Sigmoid colon (tissue), 7 donors: ENCODE data around the gene BANF1. TPM values are rescaled to one million over a fixed set of nuclear protein-coding genes. Genes with fewer than 3 reads are reported as not detected.

Experiments used
- DNase-seq: peaks from one replicate; pipeline ENCODE4 v3.0.0-alpha.2; 2019
- H3K27ac ChIP-seq, 4 donors: fragments of 200-600 bp; sonication (generic); one replicate each; pipeline ENCODE4 v1.5.1; 2016 to 2019; ENCODE audit warnings: mild to moderate bottlenecking in 1 of 4
- H3K27me3 ChIP-seq, 3 donors: fragments of 200-600 bp; sonication (generic); one replicate each; pipeline ENCODE4 v1.5.1; 2019; ENCODE audit warnings: mild to moderate bottlenecking in 1 of 3
- H3K36me3 ChIP-seq, 4 donors: fragments of 200-600 bp; sonication (generic); one replicate each; pipeline ENCODE4 v1.5.1; 2016 to 2019
- H3K4me1 ChIP-seq, 4 donors: fragments of 200-600 bp; sonication (generic); one replicate each; pipeline ENCODE4 v1.5.1; 2017 to 2019
- H3K4me3 ChIP-seq, 4 donors: fragments of 200-600 bp; sonication (generic); one replicate each; pipeline ENCODE4 v1.5.1; 2017 to 2019; ENCODE audit warnings: mild to moderate bottlenecking in 2 of 4, moderate library complexity in 1 of 4
- H3K9me3 ChIP-seq, 4 donors: fragments of 200-600 bp in 3 of 4; sonication (generic) in 3 of 4; one replicate each; pipeline versions ENCODE4 v1.5.1 to v1.6.1; 2013 to 2019
- EP300 ChIP-seq, 4 donors: sonication (generic); formaldehyde crosslinking; IDR thresholded peaks; one replicate each; pipeline ENCODE4 v1.6.1; 2017; ENCODE audit warnings: antibody characterized with exemption in 4 of 4
- POLR2A ChIP-seq, 2 donors: fragments of 450-650 bp; IDR thresholded peaks; one replicate each; pipeline ENCODE4 v1.6.1; 2016; ENCODE audit warnings: antibody characterized with exemption in 2 of 2, mild to moderate bottlenecking in 2 of 2, moderate library complexity in 2 of 2
- POLR2AphosphoS5 ChIP-seq, 4 donors: sonication (generic); formaldehyde crosslinking; IDR thresholded peaks; one replicate each; pipeline ENCODE4 v1.6.1; 2017; ENCODE audit warnings: antibody characterized with exemption in 4 of 4
- WGBS, 2 donors: extraction: QIAGEN DNeasy Blood & Tissue Kit; methylation state at CpG; one replicate each; pipeline ENCODE4 v1.1.7; 2013; 5-methylcytosine and 5-hydroxymethylcytosine counted together
- intact Hi-C: fragments of 100-400 bp; cut with DNase I; formaldehyde crosslinking; loops from one replicate; pipeline ENCODE4 v1.15.1; 2023
- polyA plus RNA-seq, 3 donors: library from polyadenylated mRNA; stranded (reverse); fragments of 200-250 nt; gene quantifications; one replicate each; pipeline ENCODE4 v1.2.3, GENCODE V29; 2013
- total RNA-seq, 4 donors: library from RNA; depleted of rRNA; stranded (reverse); fragments of >200 nt; gene quantifications; one replicate each; pipeline ENCODE4 v1.1.0, GENCODE V29; 2016
- TF ChIP-seq, protein P1 (sequence below), 4 experiments: fragments of 450-650 bp in 3 of 4; fragments of 200-600 bp in 1 of 4; IDR thresholded peaks; one replicate each; pipeline ENCODE4 v1.5.1; 2016 to 2019; ENCODE audit warnings: antibody characterized with exemption in 4 of 4, mild to moderate bottlenecking in 3 of 4, moderate library complexity in 2 of 4
- donor health status: healthy with polysubstance abuse.
- donor health status: Bipolar disorder and iron deficiency.
- donor health status: healthy.

BANF1 gene
- total and polyA plus RNA-seq, 7 donors = 40.4 to 150 (median 76.4) TPM

DNA sequence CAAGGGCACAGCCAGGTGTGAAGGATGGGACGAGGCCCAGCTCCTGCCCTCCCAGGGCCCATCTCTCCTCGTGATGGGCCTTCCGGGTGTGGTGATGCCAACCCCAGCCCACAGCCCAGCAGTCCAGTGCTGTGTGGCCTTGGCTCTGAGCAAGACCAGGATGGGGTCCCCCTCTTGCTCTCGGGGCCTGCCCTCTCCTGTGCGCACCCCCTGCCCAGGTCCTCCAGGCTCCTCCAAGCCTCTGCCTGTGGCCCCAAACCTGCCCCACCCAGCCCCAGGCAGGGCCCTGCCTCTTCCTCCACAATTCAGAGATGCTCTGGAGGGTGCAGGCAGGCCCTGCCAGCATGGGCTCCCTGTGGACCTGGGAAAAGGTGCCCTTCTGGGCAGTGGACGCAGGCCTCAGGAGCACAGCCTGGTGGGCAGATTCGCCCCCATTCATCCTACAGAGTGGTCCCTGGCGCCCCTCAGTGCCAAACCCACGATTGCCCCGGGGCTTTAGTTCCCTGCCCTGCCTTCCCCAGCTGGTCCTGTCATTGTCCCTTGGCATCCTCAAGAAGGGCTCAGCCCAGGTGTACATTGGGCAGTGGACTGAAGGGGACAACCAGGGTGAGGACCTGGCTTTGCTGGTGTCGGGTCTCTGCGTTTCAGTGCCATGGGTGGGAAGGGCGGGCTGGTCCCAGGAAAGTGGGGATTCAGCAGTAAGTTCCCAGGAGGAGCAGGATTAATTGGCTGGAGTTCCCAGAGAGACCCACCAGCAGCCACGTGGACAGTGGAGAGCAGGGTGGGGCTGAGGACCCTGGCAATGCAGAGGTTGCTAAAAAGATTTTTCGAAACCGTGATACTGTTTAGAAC is 20.1 kb upstream of the BANF1 start:
- no peak for TF ChIP-seq POLR2AphosphoS5 (IDR thresholded peaks at IDR 0.05)
- TF ChIP-seq POLR2A (IDR thresholded peaks at IDR 0.05) = no peak
- no peak for TF ChIP-seq EP300 (IDR thresholded peaks at IDR 0.05)
- TF ChIP-seq, protein P1, sequence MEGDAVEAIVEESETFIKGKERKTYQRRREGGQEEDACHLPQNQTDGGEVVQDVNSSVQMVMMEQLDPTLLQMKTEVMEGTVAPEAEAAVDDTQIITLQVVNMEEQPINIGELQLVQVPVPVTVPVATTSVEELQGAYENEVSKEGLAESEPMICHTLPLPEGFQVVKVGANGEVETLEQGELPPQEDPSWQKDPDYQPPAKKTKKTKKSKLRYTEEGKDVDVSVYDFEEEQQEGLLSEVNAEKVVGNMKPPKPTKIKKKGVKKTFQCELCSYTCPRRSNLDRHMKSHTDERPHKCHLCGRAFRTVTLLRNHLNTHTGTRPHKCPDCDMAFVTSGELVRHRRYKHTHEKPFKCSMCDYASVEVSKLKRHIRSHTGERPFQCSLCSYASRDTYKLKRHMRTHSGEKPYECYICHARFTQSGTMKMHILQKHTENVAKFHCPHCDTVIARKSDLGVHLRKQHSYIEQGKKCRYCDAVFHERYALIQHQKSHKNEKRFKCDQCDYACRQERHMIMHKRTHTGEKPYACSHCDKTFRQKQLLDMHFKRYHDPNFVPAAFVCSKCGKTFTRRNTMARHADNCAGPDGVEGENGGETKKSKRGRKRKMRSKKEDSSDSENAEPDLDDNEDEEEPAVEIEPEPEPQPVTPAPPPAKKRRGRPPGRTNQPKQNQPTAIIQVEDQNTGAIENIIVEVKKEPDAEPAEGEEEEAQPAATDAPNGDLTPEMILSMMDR (IDR thresholded peaks at IDR 0.05) = no peak
- intact Hi-C loops = loop anchor here (10.0 kb wide), 1 partner anchor 277 kb away; no protein-coding TSS in a partner anchor
- Histone ChIP-seq H3K4me1 (no peaks in the 10 kb centered on the region), H3K36me3 (peaks cover 17 to 27% (median 21%) of the 10 kb centered on the region in 4 donors), H3K27ac (no peak overlapping the region), H3K27me3 (no peaks in the 10 kb centered on the region), H3K9me3 (no peaks in the 10 kb centered on the region), H3K4me3 (no peak overlapping the region)
- whole genome bisulfite sequencing, 2 donors = 67 to 76% methylated on average over 16 of the region's 16 CpGs
- peak; percentile 57 for DNase-seq

DNA sequence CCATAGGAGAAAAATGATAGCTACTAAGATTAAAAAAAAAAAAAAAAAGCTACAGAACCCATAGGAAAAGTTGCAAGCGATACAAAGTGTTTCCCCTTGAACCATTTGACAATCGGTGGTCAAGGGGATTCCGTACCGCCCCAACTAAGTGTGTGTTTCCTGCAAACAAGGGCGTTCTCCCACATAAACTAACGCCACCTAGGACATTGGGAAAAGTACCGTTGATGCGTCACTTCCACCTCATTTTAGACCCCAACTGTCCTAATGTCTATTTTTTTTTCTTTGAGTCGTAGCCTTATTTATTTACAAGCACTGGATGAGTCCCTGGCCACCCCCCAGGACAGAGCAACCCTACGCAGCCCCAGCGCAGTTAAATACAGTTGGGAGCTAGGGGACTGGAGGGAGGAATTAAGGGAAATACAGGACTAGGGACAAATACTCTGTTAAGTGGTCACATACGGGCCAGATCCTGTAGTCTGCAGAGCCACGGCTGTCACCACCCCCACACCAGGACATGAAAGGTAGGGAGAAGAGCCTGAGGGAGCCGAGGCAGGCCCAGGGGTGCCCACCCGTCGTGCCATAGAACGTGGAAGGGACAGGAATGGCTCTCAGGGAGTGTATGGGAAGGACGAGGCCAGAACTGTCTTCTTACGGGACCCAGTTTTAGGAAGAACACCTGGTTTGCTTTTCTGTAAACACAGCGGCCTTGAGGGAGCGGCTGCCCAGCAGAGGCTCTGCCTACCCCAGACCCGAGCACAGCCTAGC is 19.3 kb upstream of the BANF1 start:
- TF ChIP-seq EP300 (IDR thresholded peaks at IDR 0.05) (no peak), POLR2A (IDR thresholded peaks at IDR 0.05) (no peak), POLR2AphosphoS5 (IDR thresholded peaks at IDR 0.05) (no peak)
- TF ChIP-seq, protein P1 (IDR thresholded peaks at IDR 0.05) = no peak
- H3K27ac ChIP-seq = no peak overlapping the region
- no peak overlapping the region for H3K4me3 ChIP-seq
- no peaks in the 10 kb centered on the region for H3K27me3 ChIP-seq
- 61 to 80% methylated on average over 22 of the region's 22 CpGs for WGBS, 2 donors
- intact Hi-C loops = loop anchor here (10.0 kb wide), 1 partner anchor 278 kb away; no protein-coding TSS in a partner anchor
- H3K36me3 ChIP-seq = peaks cover 9 to 19% (median 14%) of the 10 kb centered on the region in 4 donors
- H3K9me3 ChIP-seq = no peaks in the 10 kb centered on the region
- H3K4me1 ChIP-seq = no peaks in the 10 kb centered on the region
- DNase-seq = peak; percentile 56

DNA sequence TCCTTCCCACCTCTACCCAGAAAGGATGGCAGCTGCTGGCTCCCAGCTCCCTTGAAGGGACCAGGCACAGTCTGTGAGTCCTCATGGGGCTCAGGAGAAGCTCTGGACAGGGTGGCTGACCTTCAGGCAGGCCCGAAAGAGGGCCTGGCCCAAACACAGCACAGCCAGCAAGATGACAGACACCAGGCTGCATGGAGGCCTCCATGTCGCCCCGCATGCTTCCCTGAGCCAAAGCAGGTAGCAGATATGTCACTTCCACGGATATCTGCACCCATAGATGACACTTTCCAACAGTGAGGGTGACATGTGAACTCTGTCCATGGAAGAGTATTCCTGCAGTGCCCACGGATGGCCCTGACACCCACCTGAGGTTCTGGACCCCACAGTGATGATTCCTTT is 18.7 kb upstream of the BANF1 start:
- 82 to 91% methylated on average over 5 of the region's 5 CpGs for WGBS, 2 donors
- no peak overlapping the region for H3K27ac ChIP-seq

DNA sequence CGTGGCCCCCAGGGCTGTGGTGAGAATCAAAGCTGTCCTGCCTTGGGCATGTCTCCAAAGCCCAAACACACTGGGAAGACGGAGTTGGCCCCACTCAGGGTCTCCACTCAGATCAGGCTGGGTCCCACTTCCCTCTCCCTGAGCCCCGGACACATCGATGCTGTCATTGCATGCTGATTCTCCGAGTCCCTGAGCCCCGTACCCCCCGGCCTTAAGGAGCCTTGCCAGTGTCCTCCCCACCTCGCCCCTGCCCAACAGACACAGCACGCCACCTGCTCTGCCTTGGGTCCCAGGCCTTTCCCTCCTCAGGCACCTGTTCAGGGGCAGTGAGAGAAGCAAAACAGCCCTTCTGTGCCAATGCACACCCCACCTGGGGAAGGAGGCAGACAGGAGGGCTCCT is 15.0 kb upstream of the BANF1 start:
- Histone ChIP-seq H3K4me1 (no peaks in the 10 kb centered on the region), H3K36me3 (no peaks in the 10 kb centered on the region), H3K4me3 (no peak overlapping the region), H3K9me3 (no peaks in the 10 kb centered on the region), H3K27me3 (no peaks in the 10 kb centered on the region), H3K27ac (no peak overlapping the region)
- TF ChIP-seq, protein P1 (IDR thresholded peaks at IDR 0.05) = no peak
- TF ChIP-seq POLR2A (IDR thresholded peaks at IDR 0.05) = no peak
- intact Hi-C loops = loop anchor here (5.0 to 10.0 kb wide), 2 partner anchors 210 to 283 kb away; no protein-coding TSS in a partner anchor
- 80 to 85% methylated on average over 9 of the region's 9 CpGs for WGBS, 2 donors
- peak; percentile 36 for DNase-seq

More for the DNA sequence above, 18.7 kb upstream of the BANF1 start:
- Histone ChIP-seq H3K36me3 (peaks cover 3 to 13% (median 8%) of the 10 kb centered on the region in 4 donors), H3K4me3 (no peak overlapping the region), H3K4me1 (no peaks in the 10 kb centered on the region), H3K9me3 (no peaks in the 10 kb centered on the region), H3K27me3 (no peaks in the 10 kb centered on the region)
- DNase-seq = no peak
- TF ChIP-seq, protein P1 (IDR thresholded peaks at IDR 0.05) = no peak
- no peak for TF ChIP-seq POLR2AphosphoS5 (IDR thresholded peaks at IDR 0.05)
- TF ChIP-seq EP300 (IDR thresholded peaks at IDR 0.05) = no peak
- no peak for TF ChIP-seq POLR2A (IDR thresholded peaks at IDR 0.05)
- intact Hi-C loops = loop anchor here (10.0 kb wide), 1 partner anchor 279 kb away; no protein-coding TSS in a partner anchor
